ENCODE data around the gene FRMD6.

Gene FRMD6

DNA sequence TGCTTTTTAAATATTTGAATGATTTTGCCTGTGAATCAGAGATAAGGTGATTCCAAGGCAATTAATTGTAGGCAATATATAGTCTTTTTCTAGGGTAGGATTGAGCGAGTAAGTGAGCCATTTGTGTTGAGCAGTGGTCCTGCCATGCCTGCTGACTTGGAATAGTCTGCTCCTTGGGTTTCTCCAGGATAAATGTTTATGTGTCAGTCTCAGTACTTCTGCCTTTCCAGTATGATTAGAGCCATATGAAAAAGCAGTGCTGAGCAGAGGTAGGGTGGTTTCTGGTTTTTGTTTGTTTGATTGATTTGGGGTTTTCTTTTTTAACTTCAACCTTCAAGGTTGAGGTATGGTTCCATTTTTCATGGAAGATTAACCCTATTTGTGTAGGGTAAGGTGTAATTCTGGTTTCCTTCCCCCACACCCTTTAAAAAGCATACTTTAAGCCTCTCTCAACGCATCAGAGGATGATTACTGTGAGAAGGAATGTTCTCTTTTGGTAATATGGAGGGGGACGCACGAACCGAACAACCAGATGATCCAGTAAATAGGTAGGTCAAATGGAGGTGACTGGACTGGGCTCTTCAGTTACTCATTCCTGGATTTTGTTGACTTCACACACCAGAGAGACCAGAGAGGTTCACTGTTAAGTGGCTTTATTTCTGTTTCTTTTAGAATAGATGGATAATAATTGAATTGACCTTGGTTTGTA, 22.7 kb downstream of the FRMD6 start:
- H3K9ac ChIP-seq (ENCODE audit: low read depth, low read length), result peak overlapping the region; percentile 55
- no peaks in the 10 kb centered on the region for H3K27me3 ChIP-seq (ENCODE audit: control insufficient read depth, insufficient read depth, low read length)
- peak overlapping the region; percentile 44 for H3K4me3 ChIP-seq (ENCODE audit: low read length)
- no peaks in the 10 kb centered on the region for H3K9me3 ChIP-seq (replicated peaks; ENCODE audit: low read length)
- H3K4me2 ChIP-seq (ENCODE audit: low read length), result peak overlapping the region; percentile 54
- H3K36me3 ChIP-seq (ENCODE audit: insufficient read depth, low read length), result peaks cover 40% of the 10 kb centered on the region
- peaks cover 68% of the 10 kb centered on the region for H3K4me1 ChIP-seq (ENCODE audit: control insufficient read depth, insufficient read depth, low read length)

DNA sequence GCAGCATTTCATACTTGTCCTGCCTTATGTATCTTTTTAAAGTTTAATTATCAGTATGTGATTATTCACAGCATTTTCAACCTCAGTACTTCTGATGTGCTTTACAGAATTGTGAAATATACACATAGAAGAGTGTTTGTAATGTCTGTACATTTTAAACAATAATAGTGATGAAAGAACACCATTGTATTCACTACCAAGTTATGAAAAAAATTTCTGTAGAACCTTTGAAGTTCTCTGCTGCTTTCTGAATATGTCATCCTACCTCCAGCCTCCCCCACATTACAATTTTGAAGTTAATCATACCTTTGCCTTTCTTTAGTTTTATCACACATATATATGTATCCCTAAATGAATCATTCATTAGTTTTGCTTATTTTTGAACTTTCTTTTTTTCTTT, 24.8 kb downstream of the FRMD6 start:
- Histone ChIP-seq H3K27me3 (ENCODE audit: control insufficient read depth, insufficient read depth, low read length) (no peaks in the 10 kb centered on the region), H3K4me3 (ENCODE audit: low read length) (no peak overlapping the region), H3K9me3 (replicated peaks; ENCODE audit: low read length) (no peaks in the 10 kb centered on the region), H3K36me3 (ENCODE audit: insufficient read depth, low read length) (peaks cover 45% of the 10 kb centered on the region), H3K4me2 (ENCODE audit: low read length) (peak overlapping the region; percentile 54), H3K9ac (ENCODE audit: low read depth, low read length) (peak overlapping the region; percentile 55), H3K4me1 (ENCODE audit: control insufficient read depth, insufficient read depth, low read length) (peaks cover 87% of the 10 kb centered on the region)

DNA sequence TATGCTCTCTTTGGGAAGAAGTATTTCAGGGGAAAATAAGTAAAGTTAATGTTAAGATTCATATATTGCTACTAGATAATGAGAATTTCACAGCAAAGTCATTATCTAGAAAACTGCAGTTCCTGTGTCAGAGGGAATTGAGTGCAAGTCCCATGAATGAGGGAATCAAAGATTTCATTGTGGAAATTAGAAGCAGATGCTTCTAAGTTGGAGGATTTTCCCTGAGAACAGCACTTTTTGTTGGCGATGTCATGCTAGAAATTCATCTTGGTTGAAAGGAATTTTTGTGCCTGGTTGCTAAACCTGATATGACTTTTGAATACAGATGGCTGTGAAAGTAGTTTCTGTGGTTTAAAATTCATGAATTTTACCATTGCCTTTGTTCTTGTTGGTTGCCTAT, 25.6 kb downstream of the FRMD6 start:
- H3K9me3 ChIP-seq (replicated peaks; ENCODE audit: low read length), result no peaks in the 10 kb centered on the region
- peaks cover 38% of the 10 kb centered on the region for H3K36me3 ChIP-seq (ENCODE audit: insufficient read depth, low read length)
- peak overlapping the region; percentile 2 for H3K4me3 ChIP-seq (ENCODE audit: low read length)

DNA sequence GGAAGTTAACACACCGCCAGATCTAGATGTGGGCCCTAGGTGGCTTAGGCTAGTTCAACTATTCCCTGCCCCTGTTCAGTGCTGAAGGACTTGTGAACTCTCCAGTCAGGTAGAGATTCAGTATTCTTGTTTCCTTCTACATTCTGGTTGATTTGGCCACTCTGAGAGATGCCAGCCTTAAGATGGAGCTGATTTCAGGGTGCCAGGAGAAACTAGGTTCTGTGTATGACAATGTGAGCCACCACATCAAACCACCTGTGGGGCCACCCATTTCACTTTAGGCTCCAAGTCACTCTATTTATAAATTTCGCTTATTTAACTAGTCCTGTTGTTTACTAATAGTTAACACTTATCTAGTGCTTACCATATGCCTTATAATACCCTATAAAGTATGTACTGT, 26.0 kb downstream of the FRMD6 start:
- peaks cover 92% of the 10 kb centered on the region for H3K4me1 ChIP-seq (ENCODE audit: control insufficient read depth, insufficient read depth, low read length)
- no peak overlapping the region for H3K4me3 ChIP-seq (ENCODE audit: low read length)

More for the DNA sequence above, 25.6 kb downstream of the FRMD6 start:
- H3K4me2 ChIP-seq (ENCODE audit: low read length), result peak overlapping the region; percentile 54
- peaks cover 88% of the 10 kb centered on the region for H3K4me1 ChIP-seq (ENCODE audit: control insufficient read depth, insufficient read depth, low read length)
- H3K27me3 ChIP-seq (ENCODE audit: control insufficient read depth, insufficient read depth, low read length), result no peaks in the 10 kb centered on the region
- H3K9ac ChIP-seq (ENCODE audit: low read depth, low read length), result peak overlapping the region; percentile 55

DNA sequence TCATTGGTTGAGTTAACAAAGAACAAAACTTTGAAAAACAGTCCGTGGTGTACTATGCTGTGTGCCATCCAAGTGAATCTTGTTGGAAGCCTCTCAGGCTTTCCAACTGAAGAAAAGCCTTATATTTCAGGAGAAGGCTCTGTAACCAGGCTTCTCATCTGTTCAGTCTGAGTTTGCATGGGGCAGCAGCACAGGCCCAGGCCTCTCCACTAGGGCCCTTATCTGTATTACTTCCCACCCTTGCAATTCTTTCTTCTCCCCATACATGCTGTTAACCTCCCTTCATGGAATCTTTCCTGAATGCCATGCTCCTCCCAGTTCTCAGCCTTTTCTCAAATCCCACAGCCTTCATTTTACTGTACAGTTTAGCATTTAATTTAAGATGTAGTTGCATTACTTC, 28.3 kb downstream of the FRMD6 start:
- Histone ChIP-seq H3K4me2 (ENCODE audit: low read length) (peak overlapping the region; percentile 39), H3K4me1 (ENCODE audit: control insufficient read depth, insufficient read depth, low read length) (peaks cover 78% of the 10 kb centered on the region), H3K9me3 (replicated peaks; ENCODE audit: low read length) (no peaks in the 10 kb centered on the region), H3K27me3 (ENCODE audit: control insufficient read depth, insufficient read depth, low read length) (no peaks in the 10 kb centered on the region), H3K36me3 (ENCODE audit: insufficient read depth, low read length) (peaks cover 31% of the 10 kb centered on the region), H3K4me3 (ENCODE audit: low read length) (no peak overlapping the region), H3K9ac (ENCODE audit: low read depth, low read length) (no peak overlapping the region)

More for the DNA sequence above, 26.0 kb downstream of the FRMD6 start:
- no peaks in the 10 kb centered on the region for H3K9me3 ChIP-seq (replicated peaks; ENCODE audit: low read length)
- H3K4me2 ChIP-seq (ENCODE audit: low read length), result peak overlapping the region; percentile 4
- H3K27me3 ChIP-seq (ENCODE audit: control insufficient read depth, insufficient read depth, low read length), result no peaks in the 10 kb centered on the region
- H3K36me3 ChIP-seq (ENCODE audit: insufficient read depth, low read length), result peaks cover 39% of the 10 kb centered on the region
- H3K9ac ChIP-seq (ENCODE audit: low read depth, low read length), result no peak overlapping the region

DNA sequence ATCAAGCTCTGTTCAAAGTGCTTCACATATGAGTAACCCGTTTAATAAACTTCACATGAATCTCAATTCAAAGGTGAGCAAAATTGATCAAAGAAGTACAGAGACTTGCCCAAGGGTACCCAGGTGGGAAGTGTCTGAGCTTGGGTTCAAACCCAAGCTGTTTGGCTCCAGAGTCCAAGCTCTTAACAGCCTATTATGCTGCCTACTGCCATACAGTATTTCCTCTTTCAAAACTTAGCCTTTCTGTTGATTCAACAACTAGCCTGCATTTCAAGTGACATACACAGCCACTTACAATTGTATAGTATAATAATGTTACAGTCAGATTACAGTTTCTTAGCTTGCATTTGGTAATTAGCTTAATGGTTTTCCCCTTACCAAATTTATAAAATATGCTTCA, 29.7 kb downstream of the FRMD6 start:
- Histone ChIP-seq H3K27me3 (ENCODE audit: control insufficient read depth, insufficient read depth, low read length) (no peaks in the 10 kb centered on the region), H3K36me3 (ENCODE audit: insufficient read depth, low read length) (peaks cover 33% of the 10 kb centered on the region), H3K4me3 (ENCODE audit: low read length) (no peak overlapping the region), H3K9ac (ENCODE audit: low read depth, low read length) (no peak overlapping the region), H3K4me1 (ENCODE audit: control insufficient read depth, insufficient read depth, low read length) (peaks cover 73% of the 10 kb centered on the region), H3K9me3 (replicated peaks; ENCODE audit: low read length) (no peaks in the 10 kb centered on the region), H3K4me2 (ENCODE audit: low read length) (no peak overlapping the region)

DNA sequence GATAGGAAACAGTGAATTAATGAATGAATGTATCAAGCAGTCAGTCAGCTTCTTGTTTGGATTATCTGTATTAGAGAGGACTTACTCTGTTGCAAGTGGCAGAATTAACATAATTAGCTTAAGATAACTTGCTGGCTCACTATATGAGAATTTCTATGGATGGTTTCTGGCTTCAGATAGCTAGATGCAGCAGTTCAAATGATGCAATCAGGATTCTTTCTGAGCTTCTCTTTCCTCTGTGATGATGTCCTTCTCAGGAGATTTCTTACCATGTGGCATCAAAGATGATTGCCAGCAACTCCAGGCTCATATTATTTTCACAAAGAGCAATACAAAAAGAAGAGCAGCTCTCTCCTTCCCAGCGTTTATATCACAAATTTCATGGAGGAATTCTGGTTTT, 30.7 kb downstream of the FRMD6 start:
- Histone ChIP-seq H3K36me3 (ENCODE audit: insufficient read depth, low read length) (peaks cover 33% of the 10 kb centered on the region), H3K27me3 (ENCODE audit: control insufficient read depth, insufficient read depth, low read length) (no peaks in the 10 kb centered on the region), H3K4me2 (ENCODE audit: low read length) (no peak overlapping the region), H3K9me3 (replicated peaks; ENCODE audit: low read length) (no peaks in the 10 kb centered on the region), H3K9ac (ENCODE audit: low read depth, low read length) (no peak overlapping the region), H3K4me1 (ENCODE audit: control insufficient read depth, insufficient read depth, low read length) (peaks cover 63% of the 10 kb centered on the region), H3K4me3 (ENCODE audit: low read length) (no peak overlapping the region)

DNA sequence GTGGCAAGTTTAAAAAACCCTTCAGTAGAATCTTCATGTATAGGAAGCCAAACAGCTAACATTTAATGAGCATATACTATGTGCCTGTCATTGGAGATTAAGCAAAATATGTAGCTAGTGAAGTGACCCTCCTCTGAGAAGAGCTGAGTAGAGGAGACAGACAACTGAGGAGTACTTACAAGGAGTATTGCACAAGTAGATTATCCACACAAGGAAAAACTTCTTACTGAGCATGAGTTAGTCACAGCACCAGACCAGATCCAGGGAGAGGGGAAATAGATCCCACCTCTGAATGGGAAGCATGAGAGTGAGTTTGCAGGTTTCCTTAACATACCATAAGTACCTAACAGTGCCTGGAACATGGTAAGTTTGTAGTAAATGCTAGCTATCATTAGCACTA, 33.0 kb downstream of the FRMD6 start:
- Histone ChIP-seq H3K9me3 (replicated peaks; ENCODE audit: low read length) (no peaks in the 10 kb centered on the region), H3K27me3 (ENCODE audit: control insufficient read depth, insufficient read depth, low read length) (no peaks in the 10 kb centered on the region), H3K4me2 (ENCODE audit: low read length) (no peak overlapping the region), H3K36me3 (ENCODE audit: insufficient read depth, low read length) (peaks cover 41% of the 10 kb centered on the region), H3K9ac (ENCODE audit: low read depth, low read length) (no peak overlapping the region), H3K4me3 (ENCODE audit: low read length) (no peak overlapping the region), H3K4me1 (ENCODE audit: control insufficient read depth, insufficient read depth, low read length) (peaks cover 43% of the 10 kb centered on the region)

DNA sequence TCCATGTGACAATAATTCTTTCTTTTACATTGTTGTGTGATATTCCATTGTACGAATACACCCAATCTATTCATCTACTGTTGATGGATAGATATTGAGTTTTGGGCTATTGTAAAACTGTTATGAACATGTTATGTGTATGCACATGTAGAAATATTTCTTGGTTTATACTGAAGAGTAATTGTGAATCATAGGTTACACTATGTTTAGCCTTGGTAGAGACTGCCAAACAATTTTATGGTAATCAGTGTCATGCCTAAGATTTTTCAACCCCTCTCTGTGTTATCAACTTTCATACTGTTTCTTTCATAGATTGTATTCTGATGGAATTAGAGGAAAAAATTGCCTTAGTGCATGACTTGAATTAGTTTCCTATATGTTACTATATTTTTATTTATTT, 39.5 kb downstream of the FRMD6 start:
- H3K9me3 ChIP-seq (replicated peaks; ENCODE audit: low read length), result no peaks in the 10 kb centered on the region
- H3K36me3 ChIP-seq (ENCODE audit: insufficient read depth, low read length), result peaks cover 67% of the 10 kb centered on the region
- no peak overlapping the region for H3K4me2 ChIP-seq (ENCODE audit: low read length)
- no peaks in the 10 kb centered on the region for H3K27me3 ChIP-seq (ENCODE audit: control insufficient read depth, insufficient read depth, low read length)
- H3K4me1 ChIP-seq (ENCODE audit: control insufficient read depth, insufficient read depth, low read length), result peaks cover 12% of the 10 kb centered on the region
- H3K4me3 ChIP-seq (ENCODE audit: low read length), result no peak overlapping the region
- H3K9ac ChIP-seq (ENCODE audit: low read depth, low read length), result no peak overlapping the region

DNA sequence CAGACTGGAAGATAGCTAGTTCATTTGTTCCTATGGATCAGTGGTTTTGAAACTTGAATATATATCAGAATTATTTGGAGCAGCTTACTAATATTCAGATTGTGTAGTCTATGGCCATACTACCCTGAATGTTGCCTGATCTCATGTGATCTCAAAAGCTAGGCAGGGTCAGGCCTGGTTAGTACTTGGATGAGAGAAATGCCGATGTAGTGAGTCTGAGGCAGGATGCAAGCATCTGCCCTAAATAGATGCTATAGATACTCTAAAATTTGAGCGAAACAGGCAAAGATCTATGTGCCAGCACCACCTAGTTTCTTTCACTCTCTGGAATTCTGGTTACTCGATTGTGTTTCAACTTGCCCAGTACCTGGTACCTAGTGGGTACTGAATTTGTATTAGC, 40.9 kb downstream of the FRMD6 start:
- peaks cover 11% of the 10 kb centered on the region for H3K4me1 ChIP-seq (ENCODE audit: control insufficient read depth, insufficient read depth, low read length)
- H3K4me3 ChIP-seq (ENCODE audit: low read length), result no peak overlapping the region
- H3K9me3 ChIP-seq (replicated peaks; ENCODE audit: low read length), result no peaks in the 10 kb centered on the region
- peaks cover 75% of the 10 kb centered on the region for H3K36me3 ChIP-seq (ENCODE audit: insufficient read depth, low read length)
- no peaks in the 10 kb centered on the region for H3K27me3 ChIP-seq (ENCODE audit: control insufficient read depth, insufficient read depth, low read length)
- no peak overlapping the region for H3K9ac ChIP-seq (ENCODE audit: low read depth, low read length)
- no peak overlapping the region for H3K4me2 ChIP-seq (ENCODE audit: low read length)

DNA sequence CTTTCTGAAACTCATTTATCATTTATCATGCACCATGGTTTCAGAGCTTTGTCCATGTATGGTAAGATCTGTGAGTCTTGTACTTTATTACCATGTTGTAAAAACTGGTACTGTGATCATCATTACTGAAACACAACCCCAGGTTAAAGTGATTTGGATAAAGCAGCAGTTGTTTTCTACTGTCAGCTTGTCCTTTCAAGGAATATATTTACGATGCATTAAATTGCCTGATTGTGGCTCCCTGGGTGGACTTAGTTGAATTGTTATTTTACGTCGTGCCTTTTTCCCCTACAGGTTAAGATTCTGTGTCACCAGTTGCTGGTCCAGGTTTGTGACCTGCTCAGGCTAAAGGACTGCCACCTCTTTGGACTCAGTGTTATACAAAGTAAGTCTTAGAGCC, 46.1 kb downstream of the FRMD6 start:
- no peaks in the 10 kb centered on the region for H3K27me3 ChIP-seq (ENCODE audit: control insufficient read depth, insufficient read depth, low read length)
- peaks cover 80% of the 10 kb centered on the region for H3K36me3 ChIP-seq (ENCODE audit: insufficient read depth, low read length)
- H3K4me2 ChIP-seq (ENCODE audit: low read length), result no peak overlapping the region
- H3K9me3 ChIP-seq (replicated peaks; ENCODE audit: low read length), result no peaks in the 10 kb centered on the region
- H3K4me1 ChIP-seq (ENCODE audit: control insufficient read depth, insufficient read depth, low read length), result peaks cover 7% of the 10 kb centered on the region
- H3K4me3 ChIP-seq (ENCODE audit: low read length), result no peak overlapping the region
- H3K9ac ChIP-seq (ENCODE audit: low read depth, low read length), result no peak overlapping the region

DNA sequence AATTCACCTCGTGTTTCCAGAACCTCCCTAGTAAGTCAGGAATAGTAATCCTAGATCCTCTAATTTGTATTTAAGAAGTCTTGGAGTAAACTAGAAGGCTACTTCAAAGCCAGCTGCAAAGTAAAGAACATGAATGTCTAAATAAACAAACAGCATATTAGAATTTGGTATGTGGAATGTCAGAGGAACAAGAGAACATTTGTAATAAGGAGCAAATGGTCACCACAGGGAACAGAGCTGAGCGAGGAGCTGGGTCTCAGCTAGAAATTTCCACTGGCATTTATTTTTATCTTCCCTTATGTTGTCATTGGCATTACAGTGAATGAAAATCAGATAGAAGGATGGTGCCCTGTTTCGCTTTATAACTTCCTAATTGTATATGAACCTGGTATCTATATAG, 50.2 kb downstream of the FRMD6 start:
- no peak overlapping the region for H3K4me3 ChIP-seq (ENCODE audit: low read length)
- H3K36me3 ChIP-seq (ENCODE audit: insufficient read depth, low read length), result peaks cover 89% of the 10 kb centered on the region

More for the DNA sequence above, 50.2 kb downstream of the FRMD6 start:
- Histone ChIP-seq H3K4me1 (ENCODE audit: control insufficient read depth, insufficient read depth, low read length) (peaks cover 7% of the 10 kb centered on the region), H3K27me3 (ENCODE audit: control insufficient read depth, insufficient read depth, low read length) (no peaks in the 10 kb centered on the region), H3K9me3 (replicated peaks; ENCODE audit: low read length) (no peaks in the 10 kb centered on the region), H3K9ac (ENCODE audit: low read depth, low read length) (no peak overlapping the region), H3K4me2 (ENCODE audit: low read length) (peak overlapping the region; percentile 1)

Measured in skeletal muscle satellite cell (primary cell).